Measurements from ENCODE around the gene CHAF1B. TPM values are rescaled to one million over a fixed set of nuclear protein-coding genes. Genes with fewer than 3 reads are reported as not detected.

CHAF1B gene
- total and polyA plus RNA-seq, 2 donors (not counting 3 experiments of a cell fraction or from before 2014, with no cell fraction given): 7.0 to 13.0 TPM

GRCh38 chr21:36396971-36397370, 11.8 kb downstream of the CHAF1B start:
- Histone ChIP-seq H3K9me3 (replicated peaks; ENCODE audit: control insufficient read depth, insufficient read depth, low read length) (no peaks in the 10 kb centered on the region), H3K36me3 (ENCODE audit: control insufficient read depth in 2 of 2, extremely low read depth in 1 of 2, insufficient read depth in 2 of 2, low read length in 2 of 2) (peaks cover 0 to 3% of the 10 kb centered on the region in 2 experiments), H3K4me3 (replicated peaks in 1 of 3; ENCODE audit: insufficient read depth in 1 of 3, low read depth in 1 of 3, low read length in 3 of 3) (no peak overlapping the region), H2AFZ (ENCODE audit: low read depth, low read length) (no peak overlapping the region), H3K27ac (ENCODE audit: insufficient read depth, low read depth, low read length) (no peak overlapping the region), H3K9me1 (replicated peaks; ENCODE audit: control insufficient read depth, extremely low read depth, insufficient read depth, low read length) (no peaks in the 10 kb centered on the region), H4K20me1 (replicated peaks; ENCODE audit: control insufficient read depth, extremely low read depth, insufficient read depth, low read length) (no peaks in the 10 kb centered on the region), H3K9ac (replicated peaks; ENCODE audit: extremely low read depth, insufficient read depth, low read length) (no peak overlapping the region), H3K27me3 (ENCODE audit: control insufficient read depth in 2 of 2, insufficient read depth in 2 of 2, low read length in 2 of 2) (no peaks in the 10 kb centered on the region), H3K79me2 (ENCODE audit: control insufficient read depth, insufficient read depth, low read length) (no peaks in the 10 kb centered on the region), H3K4me1 (ENCODE audit: control insufficient read depth, extremely low read depth, insufficient read depth, low read length) (no peaks in the 10 kb centered on the region), H3K4me2 (ENCODE audit: insufficient read depth, low read length) (no peak overlapping the region)
- dilution Hi-C loops (cut with MboI; ENCODE audit: extremely low pct_ligation_motif_present, low sequenced_read_pairs) (no loop called here), intact Hi-C loops (cut with micrococcal nuclease) (no loop called here)
- DNase-seq (ENCODE audit: low read depth, low spot score): no peak
- no TSS peak for BruUV-seq (replicated peaks)
- TF ChIP-seq JUN (IDR thresholded peaks at IDR 0.05; ENCODE audit: borderline replicate concordance, insufficient read depth, insufficient read length, low read depth) (no peak), CTCF (IDR thresholded peaks at IDR 0.05; ENCODE audit: extremely low read depth in 1 of 2, insufficient read depth in 1 of 2, low read depth in 1 of 2, low read length in 2 of 2) (no peak), EZH2 (IDR thresholded peaks at IDR 0.05; ENCODE audit: borderline replicate concordance, low read depth, low read length, severe bottlenecking) (no peak), FOS (IDR thresholded peaks at IDR 0.05; ENCODE audit: borderline replicate concordance, insufficient read depth, low read length) (no peak), GATA2 (IDR thresholded peaks at IDR 0.05; ENCODE audit: insufficient read depth, insufficient read length, low read depth, low read length) (no peak), MYC (IDR thresholded peaks at IDR 0.05; ENCODE audit: low read depth, low read length) (no peak), POLR2AphosphoS5 (IDR thresholded peaks at IDR 0.05; ENCODE audit: insufficient read depth, low read depth, low read length) (no peak), POLR2A (IDR thresholded peaks at IDR 0.05; ENCODE audit: low read depth, low read length) (no peak)
- TF ChIP-seq, protein P1, sequence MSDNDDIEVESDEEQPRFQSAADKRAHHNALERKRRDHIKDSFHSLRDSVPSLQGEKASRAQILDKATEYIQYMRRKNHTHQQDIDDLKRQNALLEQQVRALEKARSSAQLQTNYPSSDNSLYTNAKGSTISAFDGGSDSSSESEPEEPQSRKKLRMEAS (IDR thresholded peaks at IDR 0.05; ENCODE audit: insufficient read depth, insufficient read length): no peak
- POLR2A ChIA-PET: interaction anchor here (0.6 kb wide), 1 partner anchor 429 kb away, joined by 4 read pairs; no protein-coding TSS in a partner anchor
- no peak for FAIRE-seq
- CTCF ChIA-PET: interaction anchor here (0.9 to 1.4 kb wide), 3 partner anchors 9 to 25 kb away, joined by 3 to 4 read pairs (median 3); no protein-coding TSS in a partner anchor
